ENCODE data around the gene BRI3BP.
"Not testable (repeated sequence)": the region's sequence is repeated elsewhere in the genome, so short reads cannot be mapped to it uniquely, and the experiment has no call there.

The BRI3BP gene

GRCh38 chr12:125024949-125025563 is 31.6 kb downstream of the BRI3BP start:
- no peak for DNase-seq

GRCh38 chr12:125025606-125026235 is 32.3 kb downstream of the BRI3BP start:
- no peak for DNase-seq

DNA sequence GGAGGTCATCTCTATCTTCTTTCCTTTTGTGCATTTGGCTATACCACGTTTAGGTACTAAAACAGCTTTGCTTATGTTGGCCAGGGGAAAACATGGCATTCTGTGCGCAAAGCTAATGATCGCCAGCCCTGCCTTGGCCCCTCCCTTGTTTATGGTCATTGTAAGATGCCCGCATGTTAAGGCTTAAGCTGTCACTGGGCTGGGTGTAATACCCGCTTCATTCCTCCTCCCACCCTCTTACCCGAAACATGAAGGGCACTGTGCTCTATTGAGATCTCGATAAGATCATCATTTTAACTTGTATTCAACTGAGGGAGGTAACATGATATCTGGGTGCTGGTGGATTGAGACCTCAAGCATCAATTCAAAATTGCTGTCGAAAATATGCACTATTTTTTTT is 34.7 kb downstream of the BRI3BP start:
- no peak for DNase-seq

- DNase-seq = no peak
Observed at GRCh38 chr12:125029761-125030358, 36.4 kb downstream of the BRI3BP start.

- DNase-seq = not testable (repeated sequence)
Observed at GRCh38 chr12:125031471-125031870, 38.0 kb downstream of the BRI3BP start.

DNA sequence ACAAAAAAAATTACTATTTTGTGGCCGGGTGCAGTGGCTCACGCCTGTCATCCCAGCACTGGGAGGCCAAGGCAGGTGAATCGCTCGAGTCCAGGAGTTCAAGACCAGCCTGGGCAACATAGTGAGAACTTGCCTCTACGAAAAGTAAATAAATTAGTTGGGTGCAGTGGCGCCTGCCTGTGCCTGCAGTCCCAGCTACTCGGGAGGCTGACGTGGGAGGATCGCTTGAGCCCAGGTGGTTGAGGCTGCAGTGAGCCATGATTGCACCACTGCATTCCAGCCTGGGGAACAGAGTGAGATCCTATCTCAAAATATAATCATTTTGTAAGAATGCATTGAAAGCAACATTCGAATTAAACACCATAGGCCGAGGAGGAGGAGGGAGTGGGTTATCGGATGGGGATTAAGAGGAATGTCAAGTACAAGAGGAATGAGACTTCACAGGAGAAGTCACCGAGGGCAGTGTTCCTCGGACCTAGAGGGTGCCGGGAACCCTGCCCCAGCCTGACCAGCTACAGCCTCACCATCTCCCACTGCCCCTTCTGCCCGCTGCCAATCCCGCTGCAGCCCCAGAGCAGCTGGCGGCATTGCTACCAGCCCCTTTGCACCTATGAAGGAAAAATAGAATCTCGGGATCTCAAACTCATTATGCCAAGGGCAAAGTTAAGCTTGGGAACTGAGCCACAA is 39.2 kb downstream of the BRI3BP start:
- DNase-seq = no peak

- no peak for DNase-seq
Observed at GRCh38 chr12:125033288-125033687, 39.8 kb downstream of the BRI3BP start.

DNA sequence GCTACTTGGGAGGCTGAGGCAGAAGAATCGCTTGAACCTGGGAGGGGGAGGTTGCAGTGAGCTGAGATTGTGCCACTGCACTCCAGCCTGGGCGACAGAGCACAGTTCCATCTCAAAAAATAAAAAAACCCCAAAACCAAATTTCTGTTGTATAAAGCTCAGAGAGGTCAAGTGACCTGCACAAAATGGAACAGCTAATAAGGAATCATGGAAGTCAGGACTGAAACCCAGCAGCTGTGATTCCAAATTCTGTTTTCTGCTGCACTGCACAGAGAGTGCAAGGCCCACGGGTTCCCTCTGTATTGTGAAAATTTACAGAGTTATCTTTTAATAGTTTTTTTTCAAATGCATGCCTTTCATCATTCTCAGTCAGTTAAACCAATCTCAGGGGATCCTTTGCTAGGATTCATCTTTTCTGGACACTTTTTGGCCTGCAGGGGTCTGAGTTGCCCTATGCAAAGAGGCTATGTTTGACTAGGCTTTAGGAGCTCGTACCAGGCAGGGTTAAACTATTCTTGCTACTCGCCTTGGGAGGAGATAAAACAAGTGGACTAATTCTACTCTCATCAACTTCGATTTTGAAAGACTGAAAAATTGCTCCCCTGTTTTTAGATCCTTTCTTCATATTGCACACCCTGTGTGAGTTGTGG is 45.7 kb downstream of the BRI3BP start:
- DNase-seq = no peak

DNA sequence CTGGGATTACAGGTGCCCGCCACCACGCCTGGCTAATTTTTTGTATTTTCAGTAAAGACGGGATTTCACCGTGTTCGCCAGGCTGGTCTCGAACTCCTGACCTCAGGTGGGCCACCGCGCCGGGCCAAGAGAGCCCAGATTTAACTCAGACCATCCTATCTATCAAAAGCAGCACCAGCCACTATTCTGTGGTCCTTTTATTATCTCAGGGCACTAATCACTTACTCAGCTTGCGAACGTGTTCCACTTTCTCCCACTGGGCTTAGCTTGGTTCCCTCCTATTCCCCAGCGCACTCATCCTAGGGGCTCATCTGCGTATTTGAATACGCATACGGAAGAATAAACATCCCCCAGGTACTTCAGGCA is 55.6 kb downstream of the BRI3BP start:
- DNase-seq = no peak

GRCh38 chr12:125050446-125050845 is 57.0 kb downstream of the BRI3BP start:
- no peak for DNase-seq

- no peak for DNase-seq
Observed at GRCh38 chr12:125050868-125051267, 57.4 kb downstream of the BRI3BP start.

GRCh38 chr12:125053821-125054220 is 60.4 kb downstream of the BRI3BP start:
- no peak for DNase-seq

- DNase-seq = no peak
Observed at GRCh38 chr12:125055591-125055990, 62.1 kb downstream of the BRI3BP start.

DNA sequence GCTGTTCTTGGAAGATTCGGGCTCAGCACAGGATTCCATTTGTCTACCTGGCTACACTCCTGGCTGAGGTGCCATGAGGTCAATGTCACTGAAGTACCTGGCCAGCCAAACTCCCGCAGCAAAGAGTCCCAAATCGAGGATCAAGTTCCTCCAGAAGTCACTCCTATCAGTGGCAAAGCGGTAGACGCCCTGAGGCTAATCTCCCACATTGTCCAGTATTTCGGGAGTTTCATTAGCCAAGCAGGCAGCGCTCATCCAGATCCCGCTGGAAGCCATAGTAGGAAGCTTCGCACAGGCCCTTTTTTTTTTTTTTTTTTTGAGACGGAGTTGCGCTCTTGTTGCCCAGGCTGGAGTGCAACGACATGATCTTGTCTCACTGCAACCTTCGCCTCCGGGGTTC is 62.9 kb downstream of the BRI3BP start:
- DNase-seq = no peak

GRCh38 chr12:125057708-125058107 is 64.3 kb downstream of the BRI3BP start:
- DNase-seq = no peak

GRCh38 chr12:125061229-125061628 is 67.8 kb downstream of the BRI3BP start:
- DNase-seq = no peak

- not testable (repeated sequence) for DNase-seq
Observed at GRCh38 chr12:125063522-125063921, 70.1 kb downstream of the BRI3BP start.

GRCh38 chr12:125064492-125064891 is 71.0 kb downstream of the BRI3BP start:
- DNase-seq = no peak

- DNase-seq = peak; percentile 70 to 75
Observed at GRCh38 chr12:125065021-125065918, 71.8 kb downstream of the BRI3BP start, which contains the start of gene AACS. Gene AACS, plus strand, starts transcription at chr12:125065435. Its CDS starts 150 bp downstream, at chr12:125065585.

DNA sequence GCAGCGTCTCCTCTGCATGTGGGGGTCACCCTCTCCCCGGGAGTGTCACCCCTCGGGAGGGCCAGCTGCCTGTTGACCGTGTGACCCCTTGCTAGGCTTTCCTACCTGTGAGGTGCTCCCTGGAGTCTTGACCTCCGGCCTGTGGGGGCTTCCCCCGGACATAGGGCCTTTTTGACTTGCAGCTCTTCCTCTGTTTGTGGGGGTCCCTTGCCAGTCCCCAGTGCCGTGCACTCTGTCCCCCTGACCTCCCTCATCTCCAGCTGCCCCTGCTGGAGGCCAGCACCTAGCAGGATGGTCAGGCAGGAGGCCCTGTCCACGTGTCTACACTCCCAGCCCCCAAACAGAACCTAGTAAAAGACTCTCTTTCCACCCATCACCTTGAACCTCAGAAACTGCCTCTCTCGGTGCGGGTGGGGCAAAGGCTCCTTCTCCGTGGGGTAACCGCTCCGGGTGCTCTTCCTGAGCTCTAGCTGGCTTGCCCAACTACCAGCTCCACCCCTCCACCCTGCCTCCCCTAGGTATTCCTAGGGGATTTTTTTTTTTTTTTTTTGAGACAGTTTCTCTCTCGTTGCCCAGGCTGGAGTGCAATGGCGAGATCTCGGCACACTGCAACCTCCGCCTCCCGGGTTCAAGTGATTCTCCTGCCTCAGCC is 72.6 kb downstream of the BRI3BP start:
- no peak for DNase-seq

DNA sequence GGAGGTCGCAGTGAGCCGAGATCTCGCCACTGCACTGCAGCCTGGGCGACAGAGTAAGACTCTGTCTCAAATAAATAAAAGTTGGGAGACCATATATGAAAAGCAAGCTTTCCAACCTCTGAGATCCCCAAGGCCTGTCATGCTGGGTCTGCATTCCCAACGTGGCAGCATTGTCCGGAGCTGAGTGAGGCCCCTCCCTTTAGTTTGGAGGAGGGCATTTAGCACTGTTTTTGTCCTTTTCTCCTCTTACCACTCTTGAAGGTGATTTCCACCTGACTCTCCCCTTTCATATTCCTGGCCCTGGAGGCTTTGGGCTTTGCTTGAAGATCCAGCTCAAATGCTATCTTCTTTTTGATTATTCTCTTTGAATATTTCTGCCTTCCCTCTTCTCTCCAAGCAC is 74.9 kb downstream of the BRI3BP start:
- no peak for DNase-seq

GRCh38 chr12:125069616-125070015 is 76.2 kb downstream of the BRI3BP start:
- DNase-seq = no peak

Measured in stimulated activated CD4-positive, alpha-beta T cell treated with anti-CD3 and anti-CD28 coated beads, Interleukin-2, amount 100 ng/mL, for 48 hours (primary cell).